ENCODE measurements around the gene EYS.
"Not testable (repeated sequence)": the region's sequence is repeated elsewhere in the genome, so short reads cannot be mapped to it uniquely, and the experiment has no call there.

EYS gene

DNA sequence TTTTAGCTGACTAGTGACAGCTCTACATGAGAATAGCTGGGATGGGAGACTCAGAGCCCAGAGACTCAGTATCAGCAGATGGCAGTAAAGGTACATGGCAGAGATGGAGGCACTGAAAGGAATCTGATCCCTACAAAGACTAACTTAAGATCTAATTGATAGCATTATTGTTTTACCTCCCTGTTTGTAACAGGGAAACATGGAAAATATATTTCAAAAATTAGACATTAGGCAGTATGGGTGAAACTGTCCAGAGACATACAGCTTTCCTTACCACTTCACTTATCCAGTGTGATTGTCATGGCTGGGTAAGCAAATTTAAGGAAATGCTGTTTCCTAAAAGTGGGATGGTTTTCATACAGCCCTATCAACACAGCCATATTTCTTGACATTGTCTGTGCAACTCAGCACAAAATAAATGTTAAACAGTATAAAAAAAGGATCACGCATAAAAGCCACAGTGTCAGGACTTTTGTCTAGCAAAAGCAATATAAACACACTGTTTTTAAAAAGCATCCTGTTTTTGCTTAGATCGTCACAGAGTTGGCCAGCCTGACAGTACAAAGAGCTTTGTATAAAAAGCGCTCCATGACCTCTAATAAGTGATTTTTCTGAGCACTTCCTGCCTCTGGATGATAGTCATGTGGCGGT lies 1694.5 kb downstream of the EYS start:
- no peak for DNase-seq (ENCODE audit: extremely low read depth in 1 of 2, low read depth in 1 of 2)

DNA sequence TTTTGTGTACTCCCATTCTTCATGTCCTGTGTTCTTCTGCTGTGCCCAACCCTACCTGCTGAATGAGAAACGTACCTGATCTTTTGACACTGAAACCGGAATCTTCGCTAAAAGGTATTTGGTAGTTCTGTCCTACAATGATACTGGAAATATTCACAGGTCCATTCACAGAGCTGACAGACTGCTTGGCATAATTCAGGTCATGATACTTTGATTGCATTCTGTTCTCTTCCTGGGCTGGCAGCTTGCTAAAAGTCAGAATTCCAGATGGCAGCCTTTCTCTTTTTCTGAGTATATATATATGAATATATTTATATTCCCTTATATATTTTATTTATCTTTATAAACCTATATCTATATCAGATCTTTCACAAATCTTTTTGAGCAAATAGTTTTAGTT lies 1696.4 kb downstream of the EYS start:
- no peak for DNase-seq (ENCODE audit: extremely low read depth in 1 of 2, low read depth in 1 of 2)

DNA sequence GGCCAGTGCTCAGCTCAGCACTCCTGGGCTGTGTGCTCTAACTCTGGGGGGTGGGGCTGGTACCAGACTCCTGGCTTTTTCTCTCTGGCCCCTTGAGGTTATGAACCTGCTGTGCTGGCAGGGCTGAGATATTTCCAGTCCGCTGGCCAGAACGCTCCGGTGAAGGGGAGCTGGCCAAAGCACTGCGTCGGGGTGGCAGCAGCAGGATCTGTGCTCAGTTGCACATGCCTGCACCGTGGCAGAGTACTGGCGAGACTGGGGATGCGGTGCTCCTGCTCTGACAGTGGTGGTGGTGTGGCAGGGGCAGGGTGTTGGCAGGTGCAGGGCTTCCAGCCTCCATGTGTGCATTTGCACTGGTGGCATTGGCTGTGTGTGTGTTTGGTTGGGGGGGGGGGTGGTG lies 1697.0 kb downstream of the EYS start:
- DNase-seq (ENCODE audit: extremely low read depth in 1 of 2, low read depth in 1 of 2): no peak

DNA sequence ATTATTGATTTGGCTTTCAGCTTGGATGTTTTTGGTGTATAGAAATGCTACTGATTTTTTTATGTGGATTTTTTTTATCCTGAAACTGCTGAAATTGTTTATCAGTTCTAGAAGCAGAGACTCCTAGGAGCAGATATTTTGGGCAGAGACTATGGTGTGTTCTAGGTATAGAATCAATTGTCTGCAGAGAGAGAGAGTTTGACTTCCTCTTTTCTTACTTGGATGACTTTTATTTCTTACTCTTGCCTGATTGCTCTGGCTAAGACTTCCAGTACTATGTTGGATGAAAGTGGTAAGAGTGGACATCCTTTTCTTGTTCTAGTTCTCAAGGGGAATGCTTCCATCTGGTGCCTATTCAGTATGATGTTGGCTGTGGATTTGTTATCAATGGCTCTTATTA lies 1700.8 kb downstream of the EYS start:
- DNase-seq (ENCODE audit: extremely low read depth in 1 of 2, low read depth in 1 of 2): no peak

DNA sequence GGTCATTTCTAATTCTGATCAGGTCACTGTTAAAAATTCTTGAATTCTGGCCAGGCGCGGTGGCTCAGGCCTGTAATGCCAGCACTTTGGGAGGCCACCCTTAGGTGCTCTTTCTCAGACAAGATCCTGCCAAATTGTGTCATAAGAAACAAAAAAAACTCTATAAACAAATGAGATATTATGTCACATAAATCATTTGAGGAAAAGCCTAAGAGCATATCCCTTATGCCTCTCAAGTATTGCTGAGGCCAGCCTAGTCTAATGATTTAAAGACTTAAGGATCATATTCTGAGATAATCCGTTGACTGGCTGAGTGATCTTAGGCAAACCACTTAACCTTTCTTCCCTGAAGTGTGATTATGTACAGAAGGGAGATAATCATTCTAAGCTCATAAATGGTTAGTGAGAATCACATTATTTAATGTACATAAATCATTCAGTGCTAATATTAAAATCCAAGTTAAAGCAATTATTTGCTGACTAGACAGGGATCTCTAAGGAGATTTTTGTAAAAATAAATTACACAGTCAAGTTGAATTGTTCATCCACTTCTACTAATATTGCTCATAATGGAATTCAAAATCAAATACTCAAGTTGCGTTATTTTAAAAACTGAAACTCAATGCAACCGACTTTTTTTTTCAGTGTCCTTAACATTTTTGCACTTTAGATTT lies 1706.1 kb downstream of the EYS start:
- DNase-seq (ENCODE audit: extremely low read depth in 1 of 2, low read depth in 1 of 2): no peak

DNA sequence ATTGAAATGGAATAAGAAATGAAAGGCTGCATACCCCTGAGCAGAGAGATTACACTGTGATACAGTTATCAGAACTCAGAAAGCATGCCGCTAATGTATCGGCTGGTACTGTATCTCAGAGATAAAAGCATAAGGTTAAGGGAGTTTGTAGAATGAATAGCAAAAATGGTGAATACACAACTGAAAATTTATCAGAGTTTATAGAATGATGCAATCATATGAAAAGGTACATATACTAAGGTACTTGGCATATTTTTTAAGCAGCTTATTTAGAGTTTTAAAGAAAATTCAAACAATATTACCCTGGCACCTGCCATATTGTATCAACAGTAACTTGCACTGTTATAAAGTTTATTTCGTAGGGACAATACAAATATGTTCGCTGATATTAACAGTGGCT lies 1707.4 kb downstream of the EYS start:
- no peak for DNase-seq (ENCODE audit: extremely low read depth in 1 of 2, low read depth in 1 of 2)

DNA sequence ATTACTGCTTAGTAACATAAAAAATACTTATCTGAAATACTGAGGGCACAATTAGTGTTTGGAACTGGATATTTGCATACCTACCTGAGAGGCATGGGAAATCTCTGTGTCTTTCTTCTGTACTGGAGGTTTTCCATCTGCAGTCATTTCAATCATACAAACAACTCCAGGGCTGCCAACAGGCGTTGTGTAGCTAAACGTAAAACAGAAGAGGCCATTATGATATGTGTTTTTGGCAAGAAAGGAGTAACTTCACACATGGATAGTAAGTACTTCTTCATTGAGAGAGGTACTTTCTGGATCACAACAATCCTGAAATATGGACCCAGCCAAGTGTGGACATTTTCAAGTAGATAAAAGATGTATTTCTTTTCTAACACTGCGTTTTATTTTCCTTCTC lies 1708.0 kb downstream of the EYS start:
- no peak for DNase-seq (ENCODE audit: extremely low read depth in 1 of 2, low read depth in 1 of 2)

DNA sequence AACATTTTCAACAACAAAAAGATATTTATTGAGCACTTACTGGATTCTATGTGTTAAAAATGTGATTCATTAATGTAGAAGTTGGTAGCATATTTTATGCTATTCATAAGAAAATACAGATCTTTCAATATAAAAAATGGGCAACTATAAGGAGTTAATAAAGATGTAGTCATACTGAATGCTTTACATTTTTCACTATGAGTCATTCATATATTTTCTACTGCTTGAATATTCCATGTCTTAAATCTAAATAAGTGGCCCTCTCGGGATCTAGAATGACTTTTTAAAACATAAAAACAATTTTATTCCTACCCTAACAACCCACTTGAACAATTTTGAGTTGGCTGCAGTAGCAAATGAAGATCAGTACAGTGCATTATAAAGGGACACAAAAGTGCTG lies 1709.3 kb downstream of the EYS start:
- no peak for DNase-seq (ENCODE audit: extremely low read depth in 1 of 2, low read depth in 1 of 2)

DNA sequence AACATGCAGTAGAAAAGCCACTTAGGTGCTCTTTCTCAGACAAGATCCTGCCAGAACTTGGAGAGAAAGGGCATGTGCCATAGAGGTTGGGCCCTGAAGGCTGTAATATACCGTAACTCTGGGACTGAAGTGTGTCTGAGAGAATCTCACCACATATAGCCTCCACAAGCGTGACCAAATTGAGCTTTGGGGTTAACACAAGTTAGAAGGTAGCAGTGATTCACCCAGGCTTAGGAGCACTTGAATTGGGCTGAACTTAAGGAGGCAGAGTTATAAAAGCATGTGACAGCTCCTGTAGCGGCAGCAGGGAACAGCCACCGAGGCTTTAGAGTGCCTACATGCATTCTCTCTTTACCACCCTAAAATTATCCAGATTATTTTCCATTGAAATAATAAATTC lies 1709.8 kb downstream of the EYS start:
- no peak for DNase-seq (ENCODE audit: extremely low read depth in 1 of 2, low read depth in 1 of 2)

DNA sequence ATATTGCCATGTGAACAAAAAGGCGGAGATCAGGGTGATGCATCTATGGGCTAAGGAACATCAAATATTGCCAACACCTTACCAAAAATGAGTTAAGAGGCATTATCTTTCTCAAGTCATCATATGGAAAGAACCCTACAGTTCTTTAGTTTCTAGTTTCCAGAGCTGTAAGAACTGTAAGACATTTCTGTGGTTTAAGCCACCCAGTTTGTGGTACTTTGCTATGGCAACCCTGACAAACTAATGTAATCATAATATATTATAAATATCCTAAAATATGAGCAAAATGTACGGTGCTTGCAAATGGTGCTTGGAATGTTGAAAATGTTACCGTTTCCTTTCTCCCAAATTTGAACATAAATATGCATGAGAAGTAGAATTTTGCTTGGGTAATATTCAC lies 1721.8 kb downstream of the EYS start:
- DNase-seq (ENCODE audit: extremely low read depth in 1 of 2, low read depth in 1 of 2): no peak

DNA sequence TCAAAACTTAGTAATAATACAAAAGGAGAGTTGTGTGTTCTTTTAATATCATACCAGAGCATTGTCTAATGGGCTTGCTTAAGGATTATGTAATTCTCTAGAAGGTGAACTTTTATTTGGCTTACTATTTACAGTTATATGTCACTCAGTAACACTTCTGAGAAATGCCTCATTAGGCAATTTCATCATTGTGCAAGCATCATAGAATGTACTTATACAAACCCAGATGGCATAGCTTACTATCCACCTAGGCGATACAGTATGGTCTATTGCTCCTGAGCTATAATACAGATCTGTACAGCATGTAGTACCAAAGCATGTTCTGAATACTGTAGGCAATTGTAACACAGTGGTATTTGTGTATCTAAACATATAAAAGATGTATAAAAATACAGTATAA lies 1731.3 kb downstream of the EYS start:
- DNase-seq (ENCODE audit: extremely low read depth in 1 of 2, low read depth in 1 of 2): no peak

DNA sequence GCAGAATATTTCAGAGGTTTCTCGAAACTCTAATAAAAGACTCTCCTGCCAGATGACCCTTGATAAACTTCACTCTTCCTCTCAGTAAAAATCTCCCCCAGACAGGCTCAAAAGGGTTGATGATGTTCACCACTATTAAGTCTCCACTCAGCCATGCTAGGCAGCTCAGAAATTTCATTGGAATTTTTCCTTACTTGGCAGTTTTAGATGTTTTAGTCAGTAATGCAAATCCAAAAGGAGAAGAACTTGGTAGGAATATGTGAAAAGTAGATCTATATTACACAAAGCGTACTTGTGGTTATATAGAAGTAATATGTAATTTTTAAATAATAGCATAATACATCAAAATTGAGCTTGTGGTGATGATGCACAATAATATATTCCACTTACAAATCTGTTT lies 1738.4 kb downstream of the EYS start:
- DNase-seq (ENCODE audit: extremely low read depth in 1 of 2, low read depth in 1 of 2): no peak

DNA sequence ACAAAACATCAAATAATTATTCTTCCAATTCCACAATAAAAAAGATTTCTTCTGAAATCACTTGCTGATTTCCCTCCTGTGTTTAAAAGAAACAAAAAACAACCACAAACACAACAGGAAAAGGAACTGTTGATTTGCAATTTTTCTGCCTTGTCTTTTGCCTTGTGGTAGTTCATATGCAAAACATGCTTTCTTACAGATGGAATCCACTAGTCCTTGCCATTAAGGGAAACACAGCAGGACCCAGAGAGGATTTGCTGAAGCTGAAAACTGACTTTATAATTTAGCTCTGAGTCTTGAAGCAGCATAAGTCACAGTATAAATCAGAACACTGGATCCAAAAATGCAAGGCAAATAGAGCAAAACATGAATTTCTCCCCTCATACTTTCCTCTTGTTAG lies 1742.7 kb downstream of the EYS start:
- no peak for DNase-seq (ENCODE audit: extremely low read depth in 1 of 2, low read depth in 1 of 2)

DNA sequence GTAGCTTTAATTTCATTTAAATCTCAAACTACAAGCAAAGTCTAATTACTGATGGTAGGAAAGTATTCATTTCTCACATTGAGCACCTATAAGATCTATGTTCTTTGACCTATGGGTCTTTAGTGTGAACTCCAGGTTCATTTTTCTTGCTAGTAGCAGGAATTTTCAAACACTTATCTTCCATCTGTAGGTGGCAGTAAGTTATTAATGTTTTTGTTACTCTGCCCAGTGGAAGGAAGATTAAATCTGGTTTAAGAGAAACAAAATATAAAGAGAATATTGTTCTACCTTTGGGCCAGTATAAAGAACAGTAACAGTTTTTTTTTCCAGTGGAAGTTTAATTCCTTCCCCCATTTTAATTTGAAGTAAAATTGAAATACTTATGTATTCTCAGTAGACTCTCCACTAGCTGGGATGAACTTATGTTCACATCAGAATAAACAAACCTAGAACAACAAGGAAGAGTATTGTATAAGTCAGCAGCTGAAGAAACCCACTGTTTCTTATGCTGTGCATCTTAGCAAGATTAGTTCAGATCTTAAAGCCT lies 1743.2 kb downstream of the EYS start:
- no peak for DNase-seq (ENCODE audit: extremely low read depth in 1 of 2, low read depth in 1 of 2)

DNA sequence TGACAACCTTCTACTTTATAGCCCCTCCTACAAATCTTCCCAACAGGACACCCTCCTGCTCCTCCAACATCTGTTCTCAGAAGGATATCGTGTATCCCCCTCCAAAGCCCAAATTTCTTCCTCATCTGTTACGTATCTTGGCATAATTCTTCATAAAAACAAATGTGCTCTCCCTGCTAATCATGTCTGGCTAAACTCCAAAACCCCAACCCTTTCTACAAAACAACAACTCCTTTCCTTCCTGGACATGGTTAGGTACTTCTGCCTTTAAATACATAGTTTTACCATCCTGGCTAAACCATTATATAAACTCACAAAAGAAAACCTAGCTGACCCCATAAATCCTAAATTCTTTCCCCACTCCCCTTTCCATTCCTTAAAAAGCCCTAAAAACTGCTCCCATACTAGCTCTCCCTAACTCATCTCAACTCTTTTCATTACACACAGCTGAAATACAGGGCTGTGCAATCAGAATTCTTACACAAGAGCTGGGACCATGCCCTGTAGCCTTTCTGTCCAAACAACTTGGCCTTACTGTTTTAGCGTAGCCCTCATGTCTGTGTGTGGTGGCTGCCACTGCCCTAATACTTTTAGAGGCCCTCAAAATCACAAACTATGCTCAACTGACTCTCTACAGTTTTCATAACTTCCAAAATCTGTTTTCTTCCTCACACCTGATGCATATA lies 1753.5 kb downstream of the EYS start:
- DNase-seq (ENCODE audit: extremely low read depth in 1 of 2, low read depth in 1 of 2): not testable (repeated sequence)

DNA sequence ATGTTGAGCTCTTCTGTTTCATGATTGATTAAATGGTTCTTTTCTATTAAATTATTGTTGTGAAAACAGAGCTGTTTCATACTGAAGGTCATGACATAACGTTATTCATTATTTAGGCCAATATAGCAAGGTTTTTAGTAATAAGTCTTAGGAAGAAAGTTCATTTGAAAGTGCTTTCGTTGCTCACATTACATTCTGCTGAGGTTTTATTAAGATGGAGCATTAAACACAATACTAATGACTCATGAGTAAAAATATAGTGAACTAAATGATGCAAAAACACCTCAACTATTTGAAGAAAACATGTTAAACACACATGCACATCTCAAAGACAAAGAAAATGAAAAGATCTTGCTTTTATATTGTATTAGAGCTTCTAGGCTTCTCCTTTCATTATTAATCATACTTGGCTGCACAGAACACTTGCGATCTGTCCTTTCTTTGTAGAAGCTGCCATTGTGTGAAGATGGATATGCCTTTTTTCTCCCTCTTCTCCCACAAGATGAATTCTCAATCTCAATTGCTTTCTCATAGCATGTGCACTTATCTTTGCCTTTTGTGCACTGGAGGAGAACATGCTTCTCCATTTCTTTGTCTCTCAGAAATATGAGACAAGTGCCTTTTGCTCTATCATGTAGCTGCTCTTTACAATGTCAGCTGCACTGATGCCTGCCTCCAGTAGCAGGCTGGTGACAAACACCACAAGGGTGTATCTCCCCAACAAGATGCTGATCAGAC lies 1759.1 kb downstream of the EYS start:
- no peak for DNase-seq (ENCODE audit: extremely low read depth in 1 of 2, low read depth in 1 of 2)

DNA sequence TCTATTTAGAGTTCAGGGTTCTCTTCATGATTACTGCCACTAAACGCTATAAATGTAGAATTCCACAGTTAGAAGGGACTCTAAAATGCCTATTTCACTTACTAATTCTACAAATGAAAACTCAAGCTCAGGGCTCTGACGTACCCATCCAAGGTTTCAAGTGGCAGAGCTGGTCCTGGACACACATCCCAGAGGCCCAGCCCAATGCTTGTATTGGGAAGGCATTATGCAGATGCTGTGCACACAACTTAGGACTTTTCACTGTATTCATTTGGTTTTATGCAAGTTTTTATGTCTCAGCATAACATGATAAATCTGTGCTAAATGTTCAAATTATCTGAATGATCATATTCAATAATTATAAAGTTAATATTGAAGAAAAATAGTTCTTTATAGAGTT lies 1761.0 kb downstream of the EYS start:
- no peak for DNase-seq (ENCODE audit: extremely low read depth in 1 of 2, low read depth in 1 of 2)

DNA sequence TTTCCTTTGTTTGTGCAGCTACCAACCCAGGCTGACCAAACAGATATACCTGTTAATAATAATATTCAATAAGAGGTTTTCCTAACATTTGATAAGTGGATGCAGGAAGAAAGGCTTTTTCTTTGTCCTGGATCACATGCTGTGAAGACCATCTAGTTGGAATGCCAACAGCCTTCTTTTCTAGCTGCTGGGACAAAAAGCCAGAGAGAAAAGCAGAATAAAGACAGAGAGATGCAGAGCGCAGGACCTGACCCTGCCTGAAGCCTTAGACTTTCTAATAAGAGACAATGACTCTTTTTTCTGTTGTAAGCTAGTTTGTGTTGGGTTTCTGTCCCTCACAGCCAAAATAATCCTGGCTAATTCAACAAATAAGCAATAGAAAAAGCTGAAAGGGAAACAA lies 1763.2 kb downstream of the EYS start:
- no peak for DNase-seq (ENCODE audit: extremely low read depth in 1 of 2, low read depth in 1 of 2)

DNA sequence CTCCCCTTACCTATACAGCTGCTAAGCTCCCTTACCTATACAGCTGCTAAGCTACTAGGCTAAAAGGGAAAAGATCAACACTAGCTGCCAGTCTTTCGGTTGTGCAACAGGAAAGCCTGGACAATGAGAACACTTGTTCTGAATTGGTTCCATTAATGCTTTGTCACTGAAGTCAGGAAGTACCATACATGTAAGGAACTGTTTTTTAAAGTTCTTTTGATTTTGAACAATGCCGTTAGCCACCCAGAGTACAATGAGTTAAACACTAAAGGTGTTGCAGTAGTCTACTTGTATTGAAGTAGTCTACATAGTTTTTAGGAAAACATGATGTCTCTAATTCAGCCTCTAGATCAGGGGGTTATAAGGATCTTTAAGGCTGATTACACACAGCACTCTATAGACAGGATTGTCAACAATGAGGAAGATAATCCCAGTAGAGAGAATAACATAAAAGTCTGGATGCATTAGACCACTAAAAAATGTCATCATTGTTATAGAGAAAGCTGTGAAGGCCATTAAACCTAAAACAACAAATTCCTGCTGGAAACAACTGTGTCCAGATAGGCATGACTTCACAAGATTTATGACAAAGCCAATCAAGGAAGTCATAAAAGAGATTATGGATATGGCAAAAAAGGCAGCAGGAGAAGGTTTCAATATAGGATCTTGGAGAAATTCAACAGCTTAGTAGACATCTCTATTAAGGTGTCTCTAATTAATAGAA lies 1765.1 kb downstream of the EYS start:
- DNase-seq (ENCODE audit: extremely low read depth in 1 of 2, low read depth in 1 of 2): no peak

DNA sequence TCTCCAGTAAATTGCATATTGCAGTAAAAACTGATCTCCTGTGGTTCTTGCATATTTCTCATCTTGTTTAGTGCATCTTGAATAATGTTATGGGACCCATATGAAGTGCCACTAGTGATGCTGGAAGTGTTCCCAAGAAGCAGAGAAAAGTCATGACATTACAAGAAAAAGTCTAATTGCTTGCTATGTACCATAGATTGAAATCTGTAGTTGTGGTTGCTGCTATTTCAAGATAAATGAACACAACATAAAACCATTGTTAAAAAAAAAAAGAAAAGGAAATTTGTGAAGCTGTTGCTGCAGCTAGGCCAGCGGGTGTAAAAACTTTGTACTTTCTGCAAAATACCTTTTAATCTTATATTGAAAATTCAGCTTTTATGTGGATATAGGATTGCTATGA lies 1767.0 kb downstream of the EYS start:
- no peak for DNase-seq (ENCODE audit: extremely low read depth in 1 of 2, low read depth in 1 of 2)

DNA sequence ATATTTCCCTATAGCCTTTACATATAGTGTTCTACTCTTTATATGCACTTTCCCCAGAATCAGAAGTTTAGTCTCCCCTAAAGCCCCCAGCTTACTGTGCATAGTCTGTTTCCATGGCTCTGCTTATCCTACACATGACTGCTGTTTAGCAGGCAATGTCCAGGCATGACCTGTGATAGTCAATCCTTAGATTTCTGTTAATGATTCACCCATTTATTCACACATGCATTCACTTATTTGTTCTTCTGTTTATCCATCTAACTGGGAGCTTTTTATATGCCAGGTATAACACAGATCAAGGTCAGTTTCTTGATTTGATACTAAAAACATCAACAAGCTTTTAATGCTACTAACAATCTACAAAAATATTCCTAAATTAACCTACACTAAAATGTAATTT lies 1770.6 kb downstream of the EYS start:
- no peak for DNase-seq (ENCODE audit: extremely low read depth in 1 of 2, low read depth in 1 of 2)

Measured in activated CD8-positive, alpha-beta memory T cell treated with anti-CD3 and anti-CD28 coated beads for 1 hour (primary cell).